HCT116 (cell line): ENCODE data around the gene GON4L. TPM values are rescaled to one million over a fixed set of nuclear protein-coding genes. Genes with fewer than 3 reads are reported as not detected.

Source experiments
- ATAC-seq: fragments of 200-7000 bp; cut with Tn5 transposase; 2 replicates; pipeline ENCODE4 v1.9.1; 2020; ENCODE audit warnings: mild to moderate bottlenecking, moderate library complexity
- BruUV-seq: library from RNA; stranded (reverse); fragments of 400-500 nt; replicated peaks from 2 replicates; lab custom pipeline; 2021; lab: Mats Ljungman, UMichigan
- CTCF ChIA-PET: fragments of 300-600 bp; sonication (Branson Sonifier 250); formaldehyde crosslinking; loops from one replicate; lab custom pipeline; 2021; ENCODE audit warnings: antibody characterized with exemption; lab: Charles Lee
- POLR2A ChIA-PET: fragments of 300-600, 350-600 bp; sonication (Branson Sonifier 250); formaldehyde crosslinking; loops from one replicate; lab custom pipeline; 2021; ENCODE audit warnings: antibody characterized with exemption; lab: Charles Lee
- RAD21 ChIA-PET, 2 experiments: fragments of 300-600 bp; sonication (Branson Sonifier 250); formaldehyde crosslinking; loops; one replicate each; lab custom pipeline; 2023; ENCODE audit warnings: low total read pairs in 2 of 2; ENCODE audit not compliant: uncharacterized antibody in 2 of 2, unreplicated experiment in 2 of 2, low non-redundant PET in 1 of 2; lab: Charles Lee
- DNase-seq: peaks from one replicate; pipeline ENCODE4 v3.0.0-alpha.2; 2010; ENCODE audit warnings: low read depth, low spot score
- H2AFZ ChIP-seq: fragments of 200-600 bp; shearing (Covaris generic), sonication (generic); 2 replicates; pipeline ENCODE4 v1.6.1; 2017; ENCODE audit warnings: low read depth, mixed run types, mixed read lengths, antibody characterized with exemption, low read length; ENCODE audit not compliant: poor library complexity, severe bottlenecking
- H3K27ac ChIP-seq: 2 replicates; pipeline ENCODE4 v1.5.1; 2012; ENCODE audit warnings: low read depth, low read length
- H3K27me3 ChIP-seq: fragments of 200-600 bp; sonication (generic); 2 replicates; pipeline ENCODE4 v1.6.1; 2016; ENCODE audit warnings: mixed run types, low read length, mixed read lengths; ENCODE audit not compliant: insufficient read depth
- H3K36me3 ChIP-seq, 2 experiments: fragments of 200-500 bp in 1 of 2; fragments of 200-600 bp in 1 of 2; sonication (Bioruptor generic) in 1 of 2; sonication (generic) in 1 of 2; 2 replicates each; pipeline versions ENCODE4 v1.5.1 to v1.6.1; 2014 to 2016; ENCODE audit warnings: low read length in 2 of 2, inconsistent platforms in 1 of 2, mixed read lengths in 1 of 2, mixed run types in 1 of 2; ENCODE audit not compliant: insufficient read depth in 2 of 2, control insufficient read depth in 1 of 2
- H3K4me1 ChIP-seq, 2 experiments: fragments of 200-600 bp in 1 of 2; sonication (generic) in 1 of 2; 2 replicates each; pipeline versions ENCODE4 v1.5.1 to v1.6.1; 2012 to 2017; ENCODE audit warnings: low read length in 2 of 2, inconsistent platforms in 1 of 2, mild to moderate bottlenecking in 1 of 2, mixed read lengths in 1 of 2, mixed run types in 1 of 2, moderate library complexity in 1 of 2; ENCODE audit not compliant: insufficient read depth in 2 of 2, control insufficient read depth in 1 of 2
- H3K4me2 ChIP-seq: fragments of 200-600 bp; sonication (generic); 2 replicates; pipeline ENCODE4 v1.6.1; 2017; ENCODE audit warnings: mixed run types, low read length, mixed read lengths
- H3K4me3 ChIP-seq, 2 experiments: fragments of 200-600 bp in 1 of 2; sonication (generic) in 1 of 2; replicated peaks in 1 of 2; 2 replicates each; pipeline ENCODE4 v1.5.1; 2011 to 2016; ENCODE audit warnings: low read length in 2 of 2, control low read depth in 1 of 2, low read depth in 1 of 2, mild to moderate bottlenecking in 1 of 2, mixed read lengths in 1 of 2, mixed run types in 1 of 2
- H3K79me2 ChIP-seq: fragments of 200-600 bp; sonication (generic); 2 replicates; pipeline ENCODE4 v1.6.1; 2017; ENCODE audit warnings: mild to moderate bottlenecking, mixed run types, low read length, moderate library complexity, mixed read lengths; ENCODE audit not compliant: insufficient read depth
- H3K9ac ChIP-seq: fragments of 200-600 bp; sonication (generic); 2 replicates; pipeline ENCODE4 v1.6.1; 2016; ENCODE audit warnings: low read length, mixed read lengths
- H3K9me2 ChIP-seq: fragments of 200-600 bp; sonication (generic), shearing (Covaris generic); 2 replicates; pipeline ENCODE4 v1.6.1; 2017; ENCODE audit warnings: mixed run types, mild to moderate bottlenecking, moderate library complexity; ENCODE audit not compliant: insufficient read depth
- H3K9me3 ChIP-seq, 2 experiments: fragments of 200-500 bp in 1 of 2; fragments of 200-600 bp in 1 of 2; sonication (Bioruptor generic) in 1 of 2; sonication (generic) in 1 of 2; 2 replicates each; pipeline ENCODE4 v1.6.1; 2014 to 2017; ENCODE audit warnings: low read length in 2 of 2, mixed read lengths in 2 of 2, inconsistent platforms in 1 of 2, low read depth in 1 of 2, mild to moderate bottlenecking in 1 of 2, mixed run types in 1 of 2, moderate library complexity in 1 of 2; ENCODE audit not compliant: control insufficient read depth in 1 of 2, insufficient read depth in 1 of 2
- H4K20me1 ChIP-seq: fragments of 200-600 bp; sonication (generic), shearing (Covaris generic); 2 replicates; pipeline ENCODE4 v1.6.1; 2017; ENCODE audit warnings: mixed run types, mild to moderate bottlenecking, moderate library complexity; ENCODE audit not compliant: insufficient read depth
- EGR1 ChIP-seq: IDR thresholded peaks from 2 replicates; pipeline ENCODE4 v1.6.1; 2012; ENCODE audit warnings: low read depth
- EZH2phosphoT487 ChIP-seq: fragments of 200-600 bp; IDR thresholded peaks from 2 replicates; pipeline ENCODE4 v1.6.1; 2018; ENCODE audit warnings: antibody characterized with exemption, borderline replicate concordance
- POLR2A ChIP-seq: IDR thresholded peaks from 2 replicates; pipeline ENCODE4 v1.7.0; 2011; ENCODE audit warnings: borderline replicate concordance; ENCODE audit not compliant: insufficient read depth, insufficient read length; ENCODE audit errors: extremely low read depth
- POLR2AphosphoS5 ChIP-seq: IDR thresholded peaks from 2 replicates; pipeline ENCODE4 v1.6.1; 2011; ENCODE audit warnings: mild to moderate bottlenecking, low read depth, low read length, moderate library complexity
- RAD21 ChIP-seq: IDR thresholded peaks from 2 replicates; pipeline ENCODE4 v1.6.1; 2012; ENCODE audit warnings: low read depth, mild to moderate bottlenecking
- SRF ChIP-seq: IDR thresholded peaks from 2 replicates; pipeline ENCODE4 v1.6.1; 2012; ENCODE audit warnings: low read depth
- TCF7L2 ChIP-seq: IDR thresholded peaks from 2 replicates; pipeline ENCODE4 v1.7.0; 2011; ENCODE audit warnings: borderline replicate concordance, inconsistent platforms; ENCODE audit not compliant: insufficient read depth, insufficient read length; ENCODE audit errors: extremely low read depth
- YY1 ChIP-seq: IDR thresholded peaks from 2 replicates; pipeline ENCODE4 v1.6.1; 2011; ENCODE audit warnings: low read length, low read depth, moderate library complexity, mild to moderate bottlenecking; ENCODE audit not compliant: insufficient replicate concordance; ENCODE audit errors: extremely low read depth
- ZFX ChIP-seq: fragments of 450-650 bp; IDR thresholded peaks from 2 replicates; pipeline ENCODE4 v1.6.1; 2017
- ZNF274 ChIP-seq: fragments of 200-500 bp; sonication (Bioruptor generic); IDR thresholded peaks from 2 replicates; pipeline ENCODE4 v1.6.1; 2014; ENCODE audit warnings: mild to moderate bottlenecking, low read depth, low read length, inconsistent platforms
- intact Hi-C: fragments of 100-400 bp; cut with micrococcal nuclease; formaldehyde crosslinking; loops from 2 replicates; pipeline ENCODE4 v1.10.0; 2022
- total RNA-seq: library from RNA; stranded (reverse); gene quantifications from one replicate; pipeline ENCODE4 v1.2.1, GENCODE V29; 2021; ENCODE audit not compliant: unreplicated experiment
- TF ChIP-seq, protein P1 (sequence below): IDR thresholded peaks from 2 replicates; pipeline ENCODE4 v1.6.1; 2011; ENCODE audit warnings: mild to moderate bottlenecking, low read length, moderate library complexity; ENCODE audit not compliant: insufficient replicate concordance; ENCODE audit errors: extremely low read depth
- TF ChIP-seq, protein P2 (sequence below): IDR thresholded peaks from 2 replicates; pipeline ENCODE4 v1.6.1; 2012; ENCODE audit warnings: low read depth

The GON4L gene
- total RNA-seq, 1 experiment from 2014 or later, result 40.8 TPM

DNA sequence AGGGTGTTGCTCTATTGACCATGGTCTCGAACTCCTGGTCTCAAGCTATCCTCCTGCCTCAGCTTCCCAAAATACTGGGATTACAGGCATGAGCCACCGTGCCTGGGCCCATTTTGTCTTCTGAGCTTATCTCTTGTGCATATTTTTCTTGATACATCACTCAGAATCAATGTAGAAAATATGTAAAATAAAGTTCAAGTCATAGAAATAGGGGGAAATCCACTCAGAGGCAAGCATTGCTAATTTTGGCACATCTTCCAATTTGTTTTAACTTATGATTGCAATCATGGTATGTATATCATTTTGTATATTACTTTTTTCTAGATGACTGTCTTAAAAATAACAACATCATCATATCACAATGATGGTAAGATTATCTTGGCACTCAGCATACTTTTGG lies 32.6 kb upstream of the GON4L start:
- CTCF ChIA-PET, result no interaction called here
- H2AFZ ChIP-seq, result no peak overlapping the region
- POLR2A ChIA-PET, result no interaction called here
- BruUV-seq, result no TSS peak
- H3K4me2 ChIP-seq, result no peak overlapping the region
- DNase-seq, result no peak
- no peaks in the 10 kb centered on the region for H3K79me2 ChIP-seq
- no peak overlapping the region for H3K27ac ChIP-seq
- no peaks in the 10 kb centered on the region for H3K36me3 ChIP-seq
- H3K9me3 ChIP-seq, result no peaks in the 10 kb centered on the region
- no peaks in the 10 kb centered on the region for H3K27me3 ChIP-seq
- TF ChIP-seq RAD21, result no peak
- TF ChIP-seq, protein P1, sequence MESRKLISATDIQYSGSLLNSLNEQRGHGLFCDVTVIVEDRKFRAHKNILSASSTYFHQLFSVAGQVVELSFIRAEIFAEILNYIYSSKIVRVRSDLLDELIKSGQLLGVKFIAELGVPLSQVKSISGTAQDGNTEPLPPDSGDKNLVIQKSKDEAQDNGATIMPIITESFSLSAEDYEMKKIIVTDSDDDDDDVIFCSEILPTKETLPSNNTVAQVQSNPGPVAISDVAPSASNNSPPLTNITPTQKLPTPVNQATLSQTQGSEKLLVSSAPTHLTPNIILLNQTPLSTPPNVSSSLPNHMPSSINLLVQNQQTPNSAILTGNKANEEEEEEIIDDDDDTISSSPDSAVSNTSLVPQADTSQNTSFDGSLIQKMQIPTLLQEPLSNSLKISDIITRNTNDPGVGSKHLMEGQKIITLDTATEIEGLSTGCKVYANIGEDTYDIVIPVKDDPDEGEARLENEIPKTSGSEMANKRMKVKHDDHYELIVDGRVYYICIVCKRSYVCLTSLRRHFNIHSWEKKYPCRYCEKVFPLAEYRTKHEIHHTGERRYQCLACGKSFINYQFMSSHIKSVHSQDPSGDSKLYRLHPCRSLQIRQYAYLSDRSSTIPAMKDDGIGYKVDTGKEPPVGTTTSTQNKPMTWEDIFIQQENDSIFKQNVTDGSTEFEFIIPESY, result no peak
- TF ChIP-seq, all 23 proteins: peak for 0
- ATAC-seq, result no peak
- no peaks in the 10 kb centered on the region for H4K20me1 ChIP-seq
- H3K4me3 ChIP-seq, result no peak overlapping the region
- H3K9ac ChIP-seq, result no peak overlapping the region
- no peaks in the 10 kb centered on the region for H3K9me2 ChIP-seq
- peaks cover 27 to 33% of the 10 kb centered on the region in 2 experiments for H3K4me1 ChIP-seq
- intact Hi-C loops, result no loop called here
- RAD21 ChIA-PET, result no interaction called here

- intact Hi-C loops, result no loop called here
- POLR2A ChIA-PET, result no interaction called here
- no TSS peak for BruUV-seq
These were observed 31.5 kb upstream of the GON4L start for GRCh38 chr1:155888481-155888880.

More at GRCh38 chr1:155888481-155888880, 31.5 kb upstream of the GON4L start:
- ATAC-seq, result no peak
- H3K36me3 ChIP-seq, result no peaks in the 10 kb centered on the region
- no peak overlapping the region for H3K27ac ChIP-seq
- no peak overlapping the region for H2AFZ ChIP-seq
- CTCF ChIA-PET, result no interaction called here
- no peaks in the 10 kb centered on the region for H3K9me3 ChIP-seq
- no peaks in the 10 kb centered on the region for H4K20me1 ChIP-seq
- no peaks in the 10 kb centered on the region for H3K9me2 ChIP-seq
- TF ChIP-seq EGR1, result no peak
- TF ChIP-seq POLR2A, result no peak
- no peak for TF ChIP-seq EZH2phosphoT487
- TF ChIP-seq TCF7L2, result no peak
- TF ChIP-seq, protein P2, sequence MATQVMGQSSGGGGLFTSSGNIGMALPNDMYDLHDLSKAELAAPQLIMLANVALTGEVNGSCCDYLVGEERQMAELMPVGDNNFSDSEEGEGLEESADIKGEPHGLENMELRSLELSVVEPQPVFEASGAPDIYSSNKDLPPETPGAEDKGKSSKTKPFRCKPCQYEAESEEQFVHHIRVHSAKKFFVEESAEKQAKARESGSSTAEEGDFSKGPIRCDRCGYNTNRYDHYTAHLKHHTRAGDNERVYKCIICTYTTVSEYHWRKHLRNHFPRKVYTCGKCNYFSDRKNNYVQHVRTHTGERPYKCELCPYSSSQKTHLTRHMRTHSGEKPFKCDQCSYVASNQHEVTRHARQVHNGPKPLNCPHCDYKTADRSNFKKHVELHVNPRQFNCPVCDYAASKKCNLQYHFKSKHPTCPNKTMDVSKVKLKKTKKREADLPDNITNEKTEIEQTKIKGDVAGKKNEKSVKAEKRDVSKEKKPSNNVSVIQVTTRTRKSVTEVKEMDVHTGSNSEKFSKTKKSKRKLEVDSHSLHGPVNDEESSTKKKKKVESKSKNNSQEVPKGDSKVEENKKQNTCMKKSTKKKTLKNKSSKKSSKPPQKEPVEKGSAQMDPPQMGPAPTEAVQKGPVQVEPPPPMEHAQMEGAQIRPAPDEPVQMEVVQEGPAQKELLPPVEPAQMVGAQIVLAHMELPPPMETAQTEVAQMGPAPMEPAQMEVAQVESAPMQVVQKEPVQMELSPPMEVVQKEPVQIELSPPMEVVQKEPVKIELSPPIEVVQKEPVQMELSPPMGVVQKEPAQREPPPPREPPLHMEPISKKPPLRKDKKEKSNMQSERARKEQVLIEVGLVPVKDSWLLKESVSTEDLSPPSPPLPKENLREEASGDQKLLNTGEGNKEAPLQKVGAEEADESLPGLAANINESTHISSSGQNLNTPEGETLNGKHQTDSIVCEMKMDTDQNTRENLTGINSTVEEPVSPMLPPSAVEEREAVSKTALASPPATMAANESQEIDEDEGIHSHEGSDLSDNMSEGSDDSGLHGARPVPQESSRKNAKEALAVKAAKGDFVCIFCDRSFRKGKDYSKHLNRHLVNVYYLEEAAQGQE, result no peak
- TF ChIP-seq ZNF274, result no peak
- TF ChIP-seq RAD21, result no peak
- no peak for TF ChIP-seq POLR2AphosphoS5
- no peak for TF ChIP-seq ZFX
- TF ChIP-seq SRF, result no peak
- TF ChIP-seq YY1, result no peak
- TF ChIP-seq, all 23 proteins: peak for 0
- DNase-seq, result no peak
- RAD21 ChIA-PET, result no interaction called here
- H3K79me2 ChIP-seq, result no peaks in the 10 kb centered on the region
- no peak overlapping the region for H3K4me2 ChIP-seq
- H3K4me3 ChIP-seq, result no peak overlapping the region
- H3K9ac ChIP-seq, result no peak overlapping the region
- 0 out of 2 replicates have a peak, but pooled peaks cover 2% of the 10 kb centered on the region for H3K27me3 ChIP-seq
- peaks cover 20 to 22% of the 10 kb centered on the region in 2 experiments for H3K4me1 ChIP-seq
